Esophagus squamous epithelium (tissue), 5 donors: ENCODE measurements around the gene TBX4. TPM values are rescaled to one million over a fixed set of nuclear protein-coding genes. Genes with fewer than 3 reads are reported as not detected.

Experiments
- DNase-seq: peaks from one replicate; lab custom pipeline; 2025; lab: John Stamatoyannopoulos, UW
- H3K27ac ChIP-seq, 4 donors: fragments of 200-600 bp; sonication (generic); one replicate each; pipeline ENCODE4 v1.5.1; 2016 to 2019; ENCODE audit warnings: mild to moderate bottlenecking in 1 of 4
- H3K27me3 ChIP-seq, 4 donors: fragments of 200-600 bp; sonication (generic); 1 replicate in 3 of 4; 2 replicates in 1 of 4; pipeline versions ENCODE4 v1.5.1 to v1.6.0; 2017 to 2021; ENCODE audit warnings: antibody characterized with exemption in 1 of 4
- H3K36me3 ChIP-seq, 3 donors: fragments of 200-600 bp; sonication (generic); one replicate each; pipeline ENCODE4 v1.5.1; 2016 to 2019
- H3K4me1 ChIP-seq, 3 donors: fragments of 200-600 bp; sonication (generic); one replicate each; pipeline ENCODE4 v1.5.1; 2017 to 2019
- H3K4me3 ChIP-seq, 4 donors: fragments of 200-600 bp; sonication (generic); 1 replicate in 3 of 4; 2 replicates in 1 of 4; pipeline ENCODE4 v1.5.1; 2016 to 2019; ENCODE audit warnings: mild to moderate bottlenecking in 2 of 4, moderate library complexity in 1 of 4
- H3K9me3 ChIP-seq, 3 donors: fragments of 200-600 bp; sonication (generic); one replicate each; pipeline ENCODE4 v1.5.1; 2016 to 2019
- CTCF ChIP-seq, 6 experiments: fragments of 450-650 bp in 4 of 6; fragments of 200-600 bp in 2 of 6; sonication (generic) in 2 of 6; IDR thresholded peaks; one replicate each; pipeline ENCODE4 v1.5.1; 2016 to 2019; ENCODE audit warnings: antibody characterized with exemption in 6 of 6, mild to moderate bottlenecking in 4 of 6, moderate library complexity in 4 of 6
- POLR2A ChIP-seq, 4 donors: fragments of 450-650 bp; IDR thresholded peaks; one replicate each; pipeline ENCODE4 v1.6.1; 2017; ENCODE audit warnings: antibody characterized with exemption in 4 of 4, mild to moderate bottlenecking in 4 of 4, moderate library complexity in 3 of 4
- WGBS, 2 donors: methylation state at CpG; one replicate each; pipeline ENCODE4 v1.1.5; 2018; 5-methylcytosine and 5-hydroxymethylcytosine counted together
- intact Hi-C: fragments of 100-400 bp; cut with DNase I; formaldehyde crosslinking; loops from one replicate; pipeline ENCODE4 v1.15.0; 2022
- total RNA-seq, 4 donors: library from RNA; depleted of rRNA; stranded (reverse); fragments of >200 nt; gene quantifications; one replicate each; pipeline ENCODE4 v1.1.0, GENCODE V29; 2016
- donor health status: DM: yes; HTN: yes; CAD: no.

TBX4 gene
- total RNA-seq, 4 donors from 2014 or later, result not detected

DNA sequence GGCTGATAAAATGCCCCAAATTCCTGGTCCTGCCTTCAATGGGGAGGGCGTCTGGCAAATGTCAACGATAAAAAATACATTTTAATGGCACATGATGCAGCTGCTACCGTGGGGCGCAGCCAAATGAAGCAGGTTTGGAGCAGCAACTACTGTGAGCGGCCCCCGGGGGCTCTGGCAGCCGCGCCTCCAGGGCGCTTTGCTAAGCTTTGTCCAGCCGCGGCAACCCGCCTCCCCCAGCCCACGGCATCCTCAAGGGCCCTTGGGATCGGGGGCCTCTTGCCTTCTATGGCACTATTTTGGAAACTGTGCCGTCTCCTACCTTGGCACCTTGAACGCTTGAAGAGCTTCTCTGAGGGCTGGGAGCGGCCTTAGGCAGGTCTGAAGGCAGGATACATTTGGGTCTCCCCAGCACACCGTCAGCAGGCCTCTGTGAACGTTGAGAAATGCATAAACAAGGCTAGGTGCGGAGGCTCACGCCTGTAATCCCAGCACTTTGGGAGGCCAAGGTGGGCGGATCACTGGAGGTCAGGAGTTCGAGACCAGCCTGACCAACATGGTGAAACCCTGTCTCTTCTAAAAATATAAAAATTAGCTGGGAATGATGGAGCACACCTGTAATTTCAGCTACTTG lies 25.1 kb downstream of the TBX4 start:
- H3K27ac ChIP-seq, result no peak overlapping the region
- no peaks in the 10 kb centered on the region for H3K36me3 ChIP-seq
- no peak for TF ChIP-seq CTCF (IDR thresholded peaks at IDR 0.05)
- TF ChIP-seq POLR2A (IDR thresholded peaks at IDR 0.05), result no peak
- no peak overlapping the region for H3K4me3 ChIP-seq
- H3K27me3 ChIP-seq, result peaks cover 0 to 52% (median 0%) of the 10 kb centered on the region in 4 donors
- H3K4me1 ChIP-seq, result peaks cover 0 to 19% (median 4%) of the 10 kb centered on the region in 3 donors
- DNase-seq, result no peak
- intact Hi-C loops, result no loop called here
- WGBS, 2 donors, result 60 to 78% methylated on average over 14 to 16 of the region's 23 CpGs
- no peaks in the 10 kb centered on the region for H3K9me3 ChIP-seq

DNA sequence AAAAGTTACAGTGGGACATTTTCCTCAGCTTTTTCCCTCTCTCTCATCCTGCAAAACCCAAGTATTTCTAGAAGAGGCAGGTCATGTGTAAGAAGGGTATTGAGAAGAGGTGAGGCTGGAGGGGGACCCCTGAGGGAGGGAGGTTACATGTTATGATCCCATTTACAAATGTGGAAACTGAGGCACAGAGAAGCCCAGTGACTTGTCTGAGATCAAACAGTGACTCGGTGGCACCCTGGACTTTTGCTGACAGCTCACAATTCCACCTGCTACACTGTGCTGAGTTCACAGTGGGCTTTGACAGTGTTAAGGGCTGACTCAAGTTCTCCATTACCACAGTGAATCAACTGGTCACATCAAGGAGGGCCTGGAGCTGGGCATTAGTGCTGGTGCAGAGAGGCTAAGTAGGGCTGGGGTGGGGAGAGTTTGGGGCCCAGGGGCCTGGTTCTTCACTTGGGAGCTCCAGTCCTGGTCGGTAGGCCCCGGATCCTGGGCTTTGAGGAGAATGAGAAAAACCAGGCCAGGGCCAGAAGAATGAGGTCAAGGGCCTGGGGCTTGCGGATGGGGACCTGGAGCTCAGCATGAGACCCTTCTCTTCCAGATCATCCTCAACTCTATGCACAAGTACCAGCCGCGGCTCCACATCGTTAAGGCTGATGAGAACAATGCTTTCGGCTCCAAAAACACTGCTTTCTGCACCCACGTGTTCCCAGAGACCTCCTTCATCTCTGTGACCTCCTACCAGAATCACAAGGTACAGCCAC lies 26.0 kb downstream of the TBX4 start:
- H3K4me1 ChIP-seq, result peaks cover 0 to 19% (median 4%) of the 10 kb centered on the region in 3 donors
- H3K4me3 ChIP-seq, result no peak overlapping the region
- intact Hi-C loops, result no loop called here
- 94 to 95% methylated on average over 5 to 8 of the region's 9 CpGs for WGBS, 2 donors
- no peak for DNase-seq
- TF ChIP-seq POLR2A (IDR thresholded peaks at IDR 0.05), result no peak
- no peak for TF ChIP-seq CTCF (IDR thresholded peaks at IDR 0.05)
- H3K27ac ChIP-seq, result no peak overlapping the region
- H3K36me3 ChIP-seq, result no peaks in the 10 kb centered on the region
- H3K9me3 ChIP-seq, result no peaks in the 10 kb centered on the region
- peaks cover 0 to 61% (median 0%) of the 10 kb centered on the region in 4 donors for H3K27me3 ChIP-seq

GRCh38 chr17:61478790-61479492 lies 26.7 kb downstream of the TBX4 start:
- 81 to 85% methylated on average over 3 to 8 of the region's 14 CpGs for WGBS, 2 donors
- no peaks in the 10 kb centered on the region for H3K9me3 ChIP-seq
- no peak overlapping the region for H3K4me3 ChIP-seq
- intact Hi-C loops, result no loop called here
- TF ChIP-seq CTCF (IDR thresholded peaks at IDR 0.05) (no peak), POLR2A (IDR thresholded peaks at IDR 0.05) (no peak)
- H3K36me3 ChIP-seq, result no peaks in the 10 kb centered on the region
- H3K27me3 ChIP-seq, result peaks cover 0 to 64% (median 0%) of the 10 kb centered on the region in 4 donors
- no peak overlapping the region for H3K27ac ChIP-seq
- no peak for DNase-seq
- H3K4me1 ChIP-seq, result peaks cover 0 to 16% (median 4%) of the 10 kb centered on the region in 3 donors

GRCh38 chr17:61479493-61480413 lies 27.5 kb downstream of the TBX4 start:
- Histone ChIP-seq H3K4me3 (no peak overlapping the region), H3K9me3 (no peaks in the 10 kb centered on the region), H3K4me1 (peaks cover 0 to 8% (median 4%) of the 10 kb centered on the region in 3 donors), H3K27me3 (peaks cover 0 to 65% (median 0%) of the 10 kb centered on the region in 4 donors), H3K27ac (no peak overlapping the region), H3K36me3 (no peaks in the 10 kb centered on the region)
- TF ChIP-seq CTCF (IDR thresholded peaks at IDR 0.05) (no peak), POLR2A (IDR thresholded peaks at IDR 0.05) (no peak)
- DNase-seq, result no peak
- WGBS, 2 donors, result 84 to 86% methylated on average over 12 to 15 of the region's 25 CpGs
- intact Hi-C loops, result no loop called here
